SK-N-SH (cell line): ENCODE results near the gene FMN1.

Experiments used
- EZH2phosphoT487 ChIP-seq: fragments of 200-600 bp; sonication (generic); IDR thresholded peaks from 2 replicates; pipeline ENCODE4 v1.6.1; 2017; ENCODE audit warnings: low read depth, mixed run types, mild to moderate bottlenecking, antibody characterized with exemption, moderate library complexity, borderline replicate concordance
- FOXM1 ChIP-seq: IDR thresholded peaks from 2 replicates; pipeline ENCODE4 v1.4.0; 2012; ENCODE audit warnings: low read depth, mild to moderate bottlenecking
- POLR2AphosphoS5 ChIP-seq: IDR thresholded peaks from 2 replicates; pipeline ENCODE4 v1.6.1; 2012; ENCODE audit warnings: low read depth, low read length
- RAD21 ChIP-seq: IDR thresholded peaks from 2 replicates; pipeline ENCODE4 v1.6.1; 2012; ENCODE audit warnings: mild to moderate bottlenecking, low read length
- YY1 ChIP-seq: IDR thresholded peaks from 2 replicates; pipeline ENCODE4 v1.4.0; 2012; ENCODE audit warnings: low read depth, mild to moderate bottlenecking
- TF ChIP-seq, protein P1 (sequence below): fragments of 200-600 bp; sonication (generic); IDR thresholded peaks from 2 replicates; pipeline ENCODE4 v1.6.1; 2017; ENCODE audit warnings: antibody characterized with exemption, mild to moderate bottlenecking, moderate library complexity

DNA sequence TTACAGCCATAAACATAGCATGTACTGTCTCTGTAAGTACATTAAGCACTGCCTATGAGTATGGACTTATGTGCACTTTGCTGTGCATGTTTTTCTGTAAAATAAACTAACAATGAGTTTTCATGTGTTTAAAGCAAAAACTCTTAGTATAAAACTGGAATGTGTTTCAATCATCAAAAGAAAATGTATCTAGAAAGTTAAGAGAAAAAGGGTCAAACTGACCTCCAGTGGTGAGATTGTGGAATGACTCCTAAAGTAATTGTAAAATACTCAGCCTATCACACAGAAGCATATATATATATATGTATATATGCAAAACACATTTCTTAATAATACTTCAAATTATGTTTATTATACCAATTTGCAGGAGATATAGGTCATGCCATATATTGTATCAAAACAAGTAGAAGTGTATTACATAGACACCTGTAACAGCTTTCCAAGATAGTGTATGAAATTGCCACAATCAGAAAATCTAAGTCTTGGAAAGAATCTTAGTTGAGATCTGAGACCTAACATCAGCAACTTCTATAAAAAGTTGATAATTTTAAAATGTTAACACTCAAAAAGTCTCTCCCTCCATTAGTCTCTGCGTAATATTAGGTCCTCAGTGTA is 199.6 kb downstream of the FMN1 start:
- no peak for TF ChIP-seq FOXM1
- TF ChIP-seq, protein P1, sequence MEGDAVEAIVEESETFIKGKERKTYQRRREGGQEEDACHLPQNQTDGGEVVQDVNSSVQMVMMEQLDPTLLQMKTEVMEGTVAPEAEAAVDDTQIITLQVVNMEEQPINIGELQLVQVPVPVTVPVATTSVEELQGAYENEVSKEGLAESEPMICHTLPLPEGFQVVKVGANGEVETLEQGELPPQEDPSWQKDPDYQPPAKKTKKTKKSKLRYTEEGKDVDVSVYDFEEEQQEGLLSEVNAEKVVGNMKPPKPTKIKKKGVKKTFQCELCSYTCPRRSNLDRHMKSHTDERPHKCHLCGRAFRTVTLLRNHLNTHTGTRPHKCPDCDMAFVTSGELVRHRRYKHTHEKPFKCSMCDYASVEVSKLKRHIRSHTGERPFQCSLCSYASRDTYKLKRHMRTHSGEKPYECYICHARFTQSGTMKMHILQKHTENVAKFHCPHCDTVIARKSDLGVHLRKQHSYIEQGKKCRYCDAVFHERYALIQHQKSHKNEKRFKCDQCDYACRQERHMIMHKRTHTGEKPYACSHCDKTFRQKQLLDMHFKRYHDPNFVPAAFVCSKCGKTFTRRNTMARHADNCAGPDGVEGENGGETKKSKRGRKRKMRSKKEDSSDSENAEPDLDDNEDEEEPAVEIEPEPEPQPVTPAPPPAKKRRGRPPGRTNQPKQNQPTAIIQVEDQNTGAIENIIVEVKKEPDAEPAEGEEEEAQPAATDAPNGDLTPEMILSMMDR: peak; percentile 73
- peak; percentile 87 for TF ChIP-seq RAD21
- TF ChIP-seq EZH2phosphoT487: no peak
- TF ChIP-seq POLR2AphosphoS5: no peak
- no peak for TF ChIP-seq YY1
